ENCODE measurements around the gene NDUFS4. TPM values are rescaled to one million over a fixed set of nuclear protein-coding genes. Genes with fewer than 3 reads are reported as not detected.

The NDUFS4 gene
- total and polyA plus RNA-seq, 9 of the 15 experiments (the other 6 are each of a cell fraction or from before 2014, with no cell fraction given) = 68.7 to 313 (median 113) TPM

DNA sequence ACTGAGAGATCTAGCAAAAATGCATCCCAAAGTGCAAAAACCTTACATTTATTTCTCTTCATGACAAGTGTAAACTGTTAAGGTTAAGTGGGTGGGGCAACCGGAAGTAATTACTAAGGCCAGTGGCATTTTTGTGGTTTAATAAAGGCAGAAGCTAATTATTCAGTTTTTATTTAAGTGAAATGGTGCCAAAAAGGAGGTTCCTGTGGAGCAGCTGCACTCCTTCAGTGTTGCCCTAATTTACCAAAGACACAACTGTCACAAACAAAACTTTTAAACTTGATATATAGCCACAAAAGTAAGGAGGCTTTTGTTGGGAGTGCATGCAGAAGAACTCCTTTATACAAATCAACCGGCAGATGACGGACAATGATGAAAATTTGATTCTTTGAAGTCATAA, 81.6 kb downstream of the NDUFS4 start:
- TF ChIP-seq, protein P1, sequence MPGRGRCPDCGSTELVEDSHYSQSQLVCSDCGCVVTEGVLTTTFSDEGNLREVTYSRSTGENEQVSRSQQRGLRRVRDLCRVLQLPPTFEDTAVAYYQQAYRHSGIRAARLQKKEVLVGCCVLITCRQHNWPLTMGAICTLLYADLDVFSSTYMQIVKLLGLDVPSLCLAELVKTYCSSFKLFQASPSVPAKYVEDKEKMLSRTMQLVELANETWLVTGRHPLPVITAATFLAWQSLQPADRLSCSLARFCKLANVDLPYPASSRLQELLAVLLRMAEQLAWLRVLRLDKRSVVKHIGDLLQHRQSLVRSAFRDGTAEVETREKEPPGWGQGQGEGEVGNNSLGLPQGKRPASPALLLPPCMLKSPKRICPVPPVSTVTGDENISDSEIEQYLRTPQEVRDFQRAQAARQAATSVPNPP (IDR thresholded peaks at IDR 0.05; ENCODE audit: borderline replicate concordance, insufficient read depth, insufficient read length) = no peak
- TF ChIP-seq GABPA (tag; conservative IDR thresholded peaks at IDR 0.05; ENCODE audit: low read depth) (no peak), ZNF589 (CRISPR knock-in tag; IDR thresholded peaks at IDR 0.05; ENCODE audit: low read depth) (no peak), SMARCB1 (IDR thresholded peaks at IDR 0.05; ENCODE audit: insufficient read length, low read depth) (no peak), NR2F6 (CRISPR knock-in tag; IDR thresholded peaks at IDR 0.05) (no peak), ETV1 (tag; conservative IDR thresholded peaks at IDR 0.05; ENCODE audit: low read depth) (no peak), ETS2 (tag; IDR thresholded peaks at IDR 0.05; ENCODE audit: borderline replicate concordance, poor library complexity, severe bottlenecking) (no peak), NBN (IDR thresholded peaks at IDR 0.05; ENCODE audit: low read depth) (no peak), XRCC4 (IDR thresholded peaks at IDR 0.05; ENCODE audit: extremely low read depth, insufficient read depth, insufficient read length) (no peak), HNRNPH1 (optimal IDR thresholded peaks at IDR 0.05; ENCODE audit: low read depth, low read length) (no peak), CCAR2 (IDR thresholded peaks at IDR 0.05; ENCODE audit: low read depth, low read length) (no peak), GABPB1 (CRISPR knock-in tag; IDR thresholded peaks at IDR 0.05) (no peak), CREM (IDR thresholded peaks at IDR 0.05; ENCODE audit: low read depth) (no peak), ZBTB17 (CRISPR knock-in tag; IDR thresholded peaks at IDR 0.05) (no peak)
- no peaks in the 10 kb centered on the region for H3K9me1 ChIP-seq (ENCODE audit: control insufficient read depth, insufficient read depth, low read length)
- no peak overlapping the region for H3K27ac ChIP-seq (ENCODE audit: extremely low read depth, low read depth, low read length)
- no peaks in the 10 kb centered on the region for H3K27me3 ChIP-seq (ENCODE audit: control insufficient read depth in 2 of 2, insufficient read depth in 2 of 2, low read length in 2 of 2)
- no peaks in the 10 kb centered on the region for H3K4me1 ChIP-seq (replicated peaks in 1 of 2; ENCODE audit: control insufficient read depth in 2 of 2, insufficient read depth in 2 of 2, low read length in 2 of 2)
- no peak overlapping the region for H2AFZ ChIP-seq (ENCODE audit: low read depth, low read length)
- H3K79me2 ChIP-seq (ENCODE audit: control insufficient read depth, insufficient read depth, low read length) = no peaks in the 10 kb centered on the region
- no peak overlapping the region for H3K4me3 ChIP-seq
- no peak for FAIRE-seq
- no peak overlapping the region for H3K9ac ChIP-seq (ENCODE audit: insufficient read depth in 1 of 2, low read depth in 2 of 2, low read length in 2 of 2)
- POLR2A ChIA-PET = no interaction called here
- H3K9me3 ChIP-seq (replicated peaks; ENCODE audit: control insufficient read depth, insufficient read depth, low read depth, low read length) = no peaks in the 10 kb centered on the region
- CTCF ChIA-PET (ENCODE audit: low intra/inter-chr PET ratio) = no interaction called here
- H4K20me1 ChIP-seq (replicated peaks; ENCODE audit: control insufficient read depth, insufficient read depth, low read length) = no peaks in the 10 kb centered on the region
- no TSS peak for BruUV-seq (replicated peaks)
- H3K4me2 ChIP-seq (ENCODE audit: insufficient read depth, low read length) = no peak overlapping the region
- DNase-seq (ENCODE audit: extremely low read depth in 1 of 4, low spot score in 3 of 4) = no peak
- peaks cover 3% of the 10 kb centered on the region; the same call in 1 of the 3 replicates for H3K36me3 ChIP-seq (ENCODE audit: control insufficient read depth, insufficient read depth, low read length)
- in situ Hi-C loops (cut with MboI) (no loop called here), intact Hi-C loops (cut with micrococcal nuclease) (no loop called here)
- ATAC-seq = no peak
- 83% methylated on average over 3 of the region's 3 CpGs for WGBS (ENCODE audit: insufficient coverage, low coverage, missing lambda C conversion rate)
